GM23338 (cell line): ENCODE results near the gene TMEM117. TPM values are rescaled to one million over a fixed set of nuclear protein-coding genes. Genes with fewer than 3 reads are reported as not detected.

Source experiments
- ATAC-seq: fragments of 200-7000 bp; cut with Tn5 transposase; 3 replicates; pipeline ENCODE4 v1.9.1; 2020
- DNase-seq: peaks from one replicate; pipeline ENCODE4 v3.0.0-alpha.2; 2015; ENCODE audit warnings: low spot score
- H2AFZ ChIP-seq: fragments of 200-600 bp; sonication (generic); 2 replicates; pipeline ENCODE4 v1.8.0; 2016; ENCODE audit warnings: antibody characterized with exemption, mild to moderate bottlenecking, moderate library complexity
- H3F3A ChIP-seq: fragments of 200-600 bp; sonication (generic); replicated peaks from 2 replicates; pipeline ENCODE4 v1.8.0; 2017; ENCODE audit warnings: antibody characterized with exemption, mixed run types, low read depth
- H3K27ac ChIP-seq: fragments of 200-600 bp; sonication (generic); 2 replicates; pipeline ENCODE4 v1.6.1; 2016; ENCODE audit warnings: low read depth
- H3K27me3 ChIP-seq: fragments of 200-600 bp; sonication (generic); 2 replicates; pipeline ENCODE4 v1.8.0; 2016; ENCODE audit warnings: mild to moderate bottlenecking, mixed run types, moderate library complexity; ENCODE audit not compliant: insufficient read depth
- H3K36me3 ChIP-seq: fragments of 200-600 bp; sonication (generic); 2 replicates; pipeline ENCODE4 v1.8.0; 2016; ENCODE audit warnings: mild to moderate bottlenecking; ENCODE audit not compliant: insufficient read depth
- H3K4me1 ChIP-seq: fragments of 200-600 bp; sonication (generic); 2 replicates; pipeline ENCODE4 v1.8.0; 2016; ENCODE audit warnings: mild to moderate bottlenecking, moderate library complexity; ENCODE audit not compliant: insufficient read depth
- H3K4me2 ChIP-seq: fragments of 200-600 bp; sonication (generic); 2 replicates; pipeline ENCODE4 v1.7.1; 2017; ENCODE audit warnings: mixed run types
- H3K4me3 ChIP-seq: fragments of 200-600 bp; sonication (generic); 2 replicates; pipeline ENCODE4 v1.6.1; 2016; ENCODE audit warnings: mixed run types
- H3K79me2 ChIP-seq: fragments of 200-600 bp; sonication (generic); replicated peaks from 2 replicates; pipeline ENCODE4 v1.8.0; 2017; ENCODE audit warnings: mild to moderate bottlenecking; ENCODE audit not compliant: insufficient read depth
- H3K9me2 ChIP-seq: fragments of 200-600 bp; sonication (generic); 2 replicates; pipeline ENCODE4 v1.8.0; 2017; ENCODE audit not compliant: insufficient read depth
- H4K20me1 ChIP-seq: fragments of 200-600 bp; sonication (generic); replicated peaks from 2 replicates; pipeline ENCODE4 v1.8.0; 2017; ENCODE audit warnings: mild to moderate bottlenecking; ENCODE audit not compliant: insufficient read depth
- H3K27ac Mint-ChIP-seq: 2 replicates; pipeline ENCODE4 v1.8.0; 2020; ENCODE audit warnings: inconsistent platforms, mild to moderate bottlenecking, moderate library complexity, mixed read lengths
- H3K27me3 Mint-ChIP-seq: 3 replicates; pipeline ENCODE4 v1.8.0; 2022; ENCODE audit warnings: low read depth, mild to moderate bottlenecking, moderate library complexity, mixed read lengths, inconsistent platforms; ENCODE audit not compliant: insufficient read depth, poor library complexity
- H3K36me3 Mint-ChIP-seq: 3 replicates; pipeline ENCODE4 v1.8.0; 2021; ENCODE audit warnings: low read depth, mild to moderate bottlenecking, inconsistent platforms, moderate library complexity, mixed read lengths
- H3K4me1 Mint-ChIP-seq: 3 replicates; pipeline ENCODE4 v1.8.0; 2020; ENCODE audit warnings: mild to moderate bottlenecking, inconsistent platforms, mixed read lengths
- H3K4me3 Mint-ChIP-seq: 3 replicates; pipeline ENCODE4 v1.8.0; 2021; ENCODE audit warnings: moderate library complexity, mild to moderate bottlenecking, inconsistent platforms, mixed read lengths
- H3K9me3 Mint-ChIP-seq: 3 replicates; pipeline ENCODE4 v1.8.0; 2020; ENCODE audit warnings: moderate library complexity, mild to moderate bottlenecking, inconsistent platforms, mixed read lengths
- CTCF ChIP-seq, 2 experiments: fragments of 200-600 bp in 1 of 2; sonication (generic) in 1 of 2; conservative IDR thresholded peaks; 2 replicates each; pipeline versions ENCODE4 v1.5.1 to v1.6.1; 2016 to 2017; ENCODE audit warnings: antibody characterized with exemption in 2 of 2, low read depth in 2 of 2, mild to moderate bottlenecking in 2 of 2, moderate library complexity in 1 of 2
- ETS1 ChIP-seq: IDR thresholded peaks from 2 replicates; pipeline ENCODE4 v1.6.1; 2016; ENCODE audit warnings: antibody characterized with exemption
- EZH2 ChIP-seq: fragments of 200-600 bp; sonication (generic); IDR thresholded peaks from one replicate; pipeline ENCODE4 v1.8.0; 2017; ENCODE audit warnings: antibody characterized with exemption, mild to moderate bottlenecking, low read depth; ENCODE audit not compliant: unreplicated experiment
- NANOG ChIP-seq: IDR thresholded peaks from 2 replicates; pipeline ENCODE4 v1.6.1; 2016; ENCODE audit warnings: antibody characterized with exemption, borderline replicate concordance
- polyA plus RNA-seq: library from polyadenylated mRNA; unstranded; fragments of >200 nt; fragmentation: Nextera tagmentation; extraction: Ambion mirVana; gene quantifications from 2 replicates; pipeline ENCODE4 v1.2.1, GENCODE V29; 2016
- total RNA-seq: library from RNA; depleted of rRNA; stranded (reverse); fragments of >200 nt; shearing (Covaris generic); gene quantifications from 2 replicates; pipeline ENCODE4 v1.2.3, GENCODE V29; 2014
- TF ChIP-seq, protein P1 (sequence below): fragments of 250-450 bp; sonication (Bioruptor Pico); IDR thresholded peaks from 2 replicates; pipeline ENCODE4 v1.5.0; 2020; ENCODE audit warnings: mild to moderate bottlenecking, moderate library complexity

Gene TMEM117
- total and polyA plus RNA-seq, 2 experiments from 2014 or later, result 0.94 to 1.6 TPM

DNA sequence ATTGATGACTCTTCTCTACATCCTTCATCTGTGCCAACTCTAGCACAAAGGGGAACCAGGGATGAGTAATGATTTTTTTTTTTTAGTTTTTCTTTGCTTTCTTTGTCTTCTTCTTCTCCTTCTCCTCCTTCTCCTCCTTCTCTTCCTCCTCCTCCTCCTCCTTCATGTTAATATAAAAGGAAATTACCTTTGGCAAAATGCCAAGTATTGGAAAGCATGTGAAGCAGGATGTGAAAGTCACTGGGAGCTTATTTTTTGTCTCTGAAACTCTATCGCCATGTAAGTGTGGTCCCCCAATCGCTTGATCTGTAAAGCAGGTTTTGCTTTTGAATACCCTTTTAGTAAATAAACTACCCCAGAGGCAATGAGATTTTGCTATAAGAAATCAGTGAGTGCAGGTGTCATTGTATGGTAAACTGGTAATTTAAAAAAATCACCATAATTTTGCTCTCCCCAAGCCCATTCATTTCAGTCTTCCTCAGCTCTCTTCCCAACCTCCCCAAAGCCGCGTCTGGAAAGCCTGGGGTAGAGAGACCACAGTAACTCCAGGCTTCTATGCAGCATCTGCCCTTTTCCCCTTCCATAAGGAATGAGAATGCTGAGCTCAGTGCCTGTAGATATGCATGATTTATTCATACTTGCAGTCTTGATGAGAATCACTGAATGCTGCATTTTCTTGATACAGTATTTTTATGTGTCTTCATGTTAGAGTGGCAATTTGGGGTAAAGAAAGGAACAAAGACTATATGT lies 388.7 kb downstream of the TMEM117 start (continued):
- TF ChIP-seq, protein P1, sequence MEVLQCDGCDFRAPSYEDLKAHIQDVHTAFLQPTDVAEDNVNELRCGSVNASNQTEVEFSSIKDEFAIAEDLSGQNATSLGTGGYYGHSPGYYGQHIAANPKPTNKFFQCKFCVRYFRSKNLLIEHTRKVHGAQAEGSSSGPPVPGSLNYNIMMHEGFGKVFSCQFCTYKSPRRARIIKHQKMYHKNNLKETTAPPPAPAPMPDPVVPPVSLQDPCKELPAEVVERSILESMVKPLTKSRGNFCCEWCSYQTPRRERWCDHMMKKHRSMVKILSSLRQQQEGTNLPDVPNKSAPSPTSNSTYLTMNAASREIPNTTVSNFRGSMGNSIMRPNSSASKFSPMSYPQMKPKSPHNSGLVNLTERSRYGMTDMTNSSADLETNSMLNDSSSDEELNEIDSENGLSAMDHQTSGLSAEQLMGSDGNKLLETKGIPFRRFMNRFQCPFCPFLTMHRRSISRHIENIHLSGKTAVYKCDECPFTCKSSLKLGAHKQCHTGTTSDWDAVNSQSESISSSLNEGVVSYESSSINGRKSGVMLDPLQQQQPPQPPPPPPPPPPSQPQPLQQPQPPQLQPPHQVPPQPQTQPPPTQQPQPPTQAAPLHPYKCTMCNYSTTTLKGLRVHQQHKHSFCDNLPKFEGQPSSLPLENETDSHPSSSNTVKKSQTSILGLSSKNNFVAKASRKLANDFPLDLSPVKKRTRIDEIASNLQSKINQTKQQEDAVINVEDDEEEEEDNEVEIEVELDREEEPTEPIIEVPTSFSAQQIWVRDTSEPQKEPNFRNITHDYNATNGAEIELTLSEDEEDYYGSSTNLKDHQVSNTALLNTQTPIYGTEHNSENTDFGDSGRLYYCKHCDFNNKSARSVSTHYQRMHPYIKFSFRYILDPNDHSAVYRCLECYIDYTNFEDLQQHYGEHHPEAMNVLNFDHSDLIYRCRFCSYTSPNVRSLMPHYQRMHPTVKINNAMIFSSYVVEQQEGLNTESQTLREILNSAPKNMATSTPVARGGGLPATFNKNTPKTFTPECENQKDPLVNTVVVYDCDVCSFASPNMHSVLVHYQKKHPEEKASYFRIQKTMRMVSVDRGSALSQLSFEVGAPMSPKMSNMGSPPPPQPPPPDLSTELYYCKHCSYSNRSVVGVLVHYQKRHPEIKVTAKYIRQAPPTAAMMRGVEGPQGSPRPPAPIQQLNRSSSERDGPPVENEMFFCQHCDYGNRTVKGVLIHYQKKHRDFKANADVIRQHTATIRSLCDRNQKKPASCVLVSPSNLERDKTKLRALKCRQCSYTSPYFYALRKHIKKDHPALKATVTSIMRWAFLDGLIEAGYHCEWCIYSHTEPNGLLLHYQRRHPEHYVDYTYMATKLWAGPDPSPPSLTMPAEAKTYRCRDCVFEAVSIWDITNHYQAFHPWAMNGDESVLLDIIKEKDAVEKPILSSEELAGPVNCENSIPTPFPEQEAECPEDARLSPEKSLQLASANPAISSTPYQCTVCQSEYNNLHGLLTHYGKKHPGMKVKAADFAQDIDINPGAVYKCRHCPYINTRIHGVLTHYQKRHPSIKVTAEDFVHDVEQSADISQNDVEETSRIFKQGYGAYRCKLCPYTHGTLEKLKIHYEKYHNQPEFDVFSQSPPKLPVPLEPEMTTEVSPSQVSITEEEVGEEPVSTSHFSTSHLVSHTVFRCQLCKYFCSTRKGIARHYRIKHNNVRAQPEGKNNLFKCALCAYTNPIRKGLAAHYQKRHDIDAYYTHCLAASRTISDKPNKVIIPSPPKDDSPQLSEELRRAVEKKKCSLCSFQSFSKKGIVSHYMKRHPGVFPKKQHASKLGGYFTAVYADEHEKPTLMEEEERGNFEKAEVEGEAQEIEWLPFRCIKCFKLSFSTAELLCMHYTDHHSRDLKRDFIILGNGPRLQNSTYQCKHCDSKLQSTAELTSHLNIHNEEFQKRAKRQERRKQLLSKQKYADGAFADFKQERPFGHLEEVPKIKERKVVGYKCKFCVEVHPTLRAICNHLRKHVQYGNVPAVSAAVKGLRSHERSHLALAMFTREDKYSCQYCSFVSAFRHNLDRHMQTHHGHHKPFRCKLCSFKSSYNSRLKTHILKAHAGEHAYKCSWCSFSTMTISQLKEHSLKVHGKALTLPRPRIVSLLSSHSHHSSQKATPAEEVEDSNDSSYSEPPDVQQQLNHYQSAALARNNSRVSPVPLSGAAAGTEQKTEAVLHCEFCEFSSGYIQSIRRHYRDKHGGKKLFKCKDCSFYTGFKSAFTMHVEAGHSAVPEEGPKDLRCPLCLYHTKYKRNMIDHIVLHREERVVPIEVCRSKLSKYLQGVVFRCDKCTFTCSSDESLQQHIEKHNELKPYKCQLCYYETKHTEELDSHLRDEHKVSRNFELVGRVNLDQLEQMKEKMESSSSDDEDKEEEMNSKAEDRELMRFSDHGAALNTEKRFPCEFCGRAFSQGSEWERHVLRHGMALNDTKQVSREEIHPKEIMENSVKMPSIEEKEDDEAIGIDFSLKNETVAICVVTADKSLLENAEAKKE, result no peak

- Histone ChIP-seq H3K27me3 (no peaks in the 10 kb centered on the region), H4K20me1 (no peaks in the 10 kb centered on the region), H3K27ac (no peak overlapping the region), H2AFZ (no peak overlapping the region), H3K4me2 (no peak overlapping the region), H3K9me2 (0 out of 2 replicates have a peak, but pooled peaks cover 2% of the 10 kb centered on the region), H3K4me1 (no peaks in the 10 kb centered on the region; the same call in 1 of the 2 replicates), H3K79me2 (no peaks in the 10 kb centered on the region), H3F3A (no peaks in the 10 kb centered on the region), H3K36me3 (no peaks in the 10 kb centered on the region), H3K4me3 (no peak overlapping the region)
- ATAC-seq, result no peak
- Mint-ChIP-seq H3K27me3 (no peaks in the 10 kb centered on the region), H3K4me3 (no peak overlapping the region), H3K27ac (no peak overlapping the region), H3K4me1 (peaks cover 7% of the 10 kb centered on the region), H3K36me3 (no peaks in the 10 kb centered on the region), H3K9me3 (no peaks in the 10 kb centered on the region)
- DNase-seq, result no peak
- TF ChIP-seq CTCF (conservative IDR thresholded peaks at IDR 0.05; ENCODE audit: low read depth in 2 of 2), result no peak
- TF ChIP-seq EZH2, result no peak
- no peak for TF ChIP-seq ETS1
- no peak for TF ChIP-seq NANOG
- TF ChIP-seq, protein P1, result no peak
Observed at GRCh38 chr12:44225149-44225510, 389.2 kb downstream of the TMEM117 start.
